NCI-H345 treated with DMSO at 0.1 percent for 48 hours (cell line): ENCODE data around the gene PRXL2A.

ENCODE experiments used
- DNase-seq: peaks from one replicate; lab custom pipeline; 2025; ENCODE audit not compliant: unreplicated experiment; lab: John Stamatoyannopoulos, UW

Gene PRXL2A

GRCh38 chr10:80460399-80461207 lies 52.3 kb downstream of the PRXL2A start:
- peak; percentile 64 for DNase-seq

- DNase-seq = no peak
Observed at GRCh38 chr10:80461208-80462183, 53.1 kb downstream of the PRXL2A start.

GRCh38 chr10:80462299-80462980 lies 54.1 kb downstream of the PRXL2A start:
- DNase-seq = no peak

DNA sequence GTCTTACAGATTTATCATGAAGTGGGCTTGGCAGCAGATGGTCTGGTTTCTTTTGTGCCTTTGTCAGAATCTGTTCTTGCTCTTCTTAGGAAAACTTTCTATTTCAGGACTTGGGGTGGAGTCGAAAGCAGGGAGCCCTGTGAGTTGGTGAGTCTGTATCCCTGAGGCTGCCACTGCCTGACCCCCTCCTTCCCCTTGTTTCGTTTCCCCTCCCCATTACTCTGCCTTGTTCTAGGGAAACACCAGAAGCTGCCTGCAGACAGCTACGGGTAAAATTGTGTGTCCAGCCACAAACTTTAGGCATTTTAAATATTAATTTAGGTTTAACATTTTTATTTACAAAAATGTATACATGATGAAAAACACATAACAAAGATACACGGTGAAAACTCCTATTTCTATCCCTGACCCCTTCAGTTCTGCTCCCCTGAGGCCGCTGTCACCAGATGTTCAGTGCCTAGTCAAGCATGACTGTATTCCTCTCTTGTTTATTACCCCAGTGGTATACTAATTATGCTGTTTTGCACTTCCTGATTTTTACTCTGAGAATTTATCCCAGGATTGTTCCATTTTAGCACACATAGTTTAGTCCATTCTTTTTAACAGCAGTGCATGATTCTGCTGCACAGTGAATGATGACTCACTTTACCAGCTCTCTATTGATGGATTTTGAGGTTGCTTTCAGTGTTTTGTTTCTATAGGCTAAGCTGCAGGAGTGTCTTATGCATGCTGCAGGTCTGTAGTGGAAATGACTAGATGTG lies 54.8 kb downstream of the PRXL2A start:
- no peak for DNase-seq

DNA sequence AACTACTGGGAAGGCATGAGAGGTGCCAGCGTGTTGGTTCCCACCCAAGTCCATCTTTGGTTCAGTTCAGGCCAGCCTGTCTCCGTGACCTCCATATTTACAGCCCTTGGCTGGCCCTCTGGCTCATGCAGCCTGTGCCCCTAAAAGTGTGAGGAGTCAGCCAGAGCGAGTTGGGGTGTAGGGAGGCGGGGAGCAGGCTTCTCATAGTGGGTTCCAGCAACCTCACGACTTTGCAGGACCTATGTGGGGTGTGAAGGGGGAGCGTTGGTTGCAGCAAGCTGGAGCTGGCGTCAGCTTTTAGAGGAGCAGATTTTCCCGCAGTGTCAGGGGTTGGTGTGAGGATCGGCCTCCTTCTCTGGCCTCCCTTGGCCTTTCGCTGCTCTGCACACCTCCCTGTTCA lies 55.5 kb downstream of the PRXL2A start:
- DNase-seq = no peak

DNA sequence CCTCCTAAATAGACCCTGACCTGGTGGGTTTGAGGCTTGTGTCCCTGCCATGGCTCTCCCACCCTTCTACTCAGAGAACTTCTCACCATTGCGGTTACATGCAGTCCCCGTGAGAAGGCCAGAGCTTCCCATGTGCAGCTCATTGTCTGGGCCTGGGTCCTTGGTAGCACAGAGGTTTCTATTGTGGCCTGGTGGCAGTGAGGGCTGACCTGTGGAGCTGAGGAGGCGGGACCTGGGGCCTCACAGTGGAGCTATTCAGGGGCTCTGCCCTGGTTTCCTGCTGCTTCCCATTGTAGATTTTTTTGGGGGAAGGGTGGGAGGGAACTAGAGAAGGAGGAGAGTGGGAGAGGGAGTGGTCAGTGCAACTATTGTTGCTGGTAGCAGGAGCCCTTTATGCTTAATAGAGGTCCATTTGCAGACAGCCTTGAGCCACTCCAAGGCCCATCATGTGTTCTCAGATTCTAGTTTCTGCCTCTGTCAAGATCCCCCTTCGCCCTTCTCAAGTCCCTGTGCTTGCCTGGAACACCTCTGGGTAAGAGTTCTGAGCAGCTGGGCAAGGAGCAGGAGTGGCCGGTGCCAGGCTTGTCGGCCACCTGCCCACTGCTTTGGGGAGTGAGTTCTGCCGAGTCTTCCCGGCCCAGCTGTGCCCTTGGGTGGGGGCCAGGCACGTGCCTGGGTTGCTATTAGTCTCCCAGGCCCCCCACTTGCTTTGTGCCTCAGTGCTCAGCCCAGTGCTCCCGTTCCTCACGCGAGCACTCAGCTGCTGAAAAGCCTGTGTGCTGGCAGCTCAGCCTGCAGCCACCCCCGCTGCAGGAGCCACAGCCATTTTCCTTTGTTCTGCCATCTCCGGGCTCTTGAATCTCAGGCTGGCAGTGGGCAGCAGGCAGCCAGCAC lies 56.5 kb downstream of the PRXL2A start:
- peak; percentile 35 for DNase-seq

DNA sequence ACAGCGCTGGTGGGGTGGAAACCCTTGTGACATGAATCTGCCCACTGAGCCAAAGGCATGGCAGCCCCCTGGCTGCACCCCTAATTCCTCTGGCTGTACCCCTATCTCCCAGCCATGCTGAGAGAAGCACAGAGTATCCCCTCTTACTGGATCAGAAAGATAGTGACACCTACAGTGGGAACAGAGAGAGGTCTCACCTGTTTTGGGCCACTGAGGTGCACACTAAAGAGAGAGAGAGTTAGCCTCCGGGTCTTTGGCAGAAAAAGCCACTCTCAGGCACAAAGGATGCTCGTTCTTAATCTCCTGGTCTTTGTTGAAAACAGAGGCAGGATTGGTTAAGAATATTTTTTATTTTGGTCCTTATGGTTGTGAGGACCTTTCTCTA lies 57.1 kb downstream of the PRXL2A start:
- DNase-seq = no peak

DNA sequence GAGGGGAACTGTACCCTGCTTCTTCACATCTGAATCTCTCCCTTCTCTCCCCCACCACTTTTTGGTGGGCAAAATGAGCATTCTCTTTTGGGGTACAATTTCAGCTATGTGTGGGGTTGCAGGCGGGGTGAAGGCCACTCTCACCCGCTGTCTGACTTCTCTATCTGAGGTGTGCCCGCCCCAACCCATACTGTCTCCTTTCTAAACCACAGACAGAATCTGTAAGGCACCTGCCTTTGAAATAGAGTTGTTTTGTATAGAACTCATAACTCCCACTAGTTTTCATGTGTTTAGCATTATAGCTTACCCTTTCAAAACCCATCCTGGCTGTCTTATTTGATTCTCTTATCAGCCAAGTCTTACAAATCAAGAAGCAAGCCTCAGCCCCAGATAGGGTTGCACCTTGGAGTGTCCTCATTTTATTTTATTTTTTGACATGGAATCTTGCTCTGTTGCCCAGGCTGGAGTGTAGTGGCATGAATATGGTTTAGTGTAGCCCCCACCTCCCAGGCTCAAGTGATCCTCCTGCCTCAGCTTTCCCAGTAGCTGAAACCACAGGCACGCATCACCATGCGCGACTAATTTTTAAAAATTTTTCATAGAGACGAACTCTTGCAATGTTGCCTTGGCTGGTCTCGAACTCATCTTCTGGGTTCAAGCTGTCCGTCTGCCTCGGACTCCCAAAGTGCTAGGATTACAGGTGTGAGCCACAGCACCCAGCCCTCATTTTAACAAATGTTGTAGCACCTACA lies 57.7 kb downstream of the PRXL2A start:
- DNase-seq = no peak

DNA sequence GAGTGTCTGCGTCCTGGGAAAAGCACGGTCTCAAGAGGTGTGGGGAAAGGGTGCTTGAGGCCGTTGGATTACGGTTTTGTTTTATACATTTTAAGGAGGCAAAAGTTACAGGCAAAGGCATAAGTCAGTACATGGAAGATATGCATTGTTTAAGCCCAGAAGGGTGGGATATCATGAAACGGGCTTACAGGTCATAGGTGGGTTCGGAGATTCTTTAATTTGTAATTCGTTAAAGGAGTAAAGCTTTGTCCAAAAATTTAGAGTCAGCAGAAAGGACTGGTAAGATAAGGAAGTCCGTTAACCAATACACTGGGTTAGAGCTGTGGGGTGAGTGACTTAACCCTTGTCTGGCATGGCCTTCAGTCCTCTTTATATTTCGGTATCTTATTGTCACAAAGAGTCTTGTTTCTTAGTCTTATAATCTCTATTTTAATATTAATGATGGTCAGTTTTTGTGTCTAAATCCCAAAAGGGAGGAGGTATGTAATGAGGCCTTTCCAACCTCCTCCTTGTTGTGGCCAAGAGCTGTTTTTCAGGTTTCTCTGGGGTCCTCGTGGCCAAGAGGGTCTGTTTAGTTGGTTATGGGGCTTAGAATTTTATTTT lies 58.5 kb downstream of the PRXL2A start:
- DNase-seq = no peak

DNA sequence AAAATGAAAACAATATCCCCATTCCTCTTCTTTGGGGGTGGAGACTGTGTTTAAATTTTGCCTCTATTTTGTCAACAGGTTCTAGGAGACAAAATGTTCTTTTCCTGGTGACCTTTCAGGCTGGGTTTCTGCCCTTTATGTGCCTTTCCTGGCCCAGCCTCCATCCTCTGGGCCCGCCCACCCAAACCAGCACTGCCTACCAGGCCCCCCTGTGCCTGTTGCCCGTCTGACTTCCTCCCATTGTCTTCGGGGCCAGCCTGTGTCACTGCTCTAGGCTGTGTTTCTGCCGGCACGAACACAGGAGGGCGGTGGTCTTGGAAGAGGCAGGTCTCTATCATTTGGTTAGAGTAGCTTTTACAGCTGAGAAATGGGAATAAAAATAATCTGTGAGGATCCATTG lies 59.7 kb downstream of the PRXL2A start:
- no peak for DNase-seq

- no peak for DNase-seq
Observed at GRCh38 chr10:80468806-80469421, 60.6 kb downstream of the PRXL2A start.

- no peak for DNase-seq
Observed at GRCh38 chr10:80470266-80470665, 61.9 kb downstream of the PRXL2A start.

DNA sequence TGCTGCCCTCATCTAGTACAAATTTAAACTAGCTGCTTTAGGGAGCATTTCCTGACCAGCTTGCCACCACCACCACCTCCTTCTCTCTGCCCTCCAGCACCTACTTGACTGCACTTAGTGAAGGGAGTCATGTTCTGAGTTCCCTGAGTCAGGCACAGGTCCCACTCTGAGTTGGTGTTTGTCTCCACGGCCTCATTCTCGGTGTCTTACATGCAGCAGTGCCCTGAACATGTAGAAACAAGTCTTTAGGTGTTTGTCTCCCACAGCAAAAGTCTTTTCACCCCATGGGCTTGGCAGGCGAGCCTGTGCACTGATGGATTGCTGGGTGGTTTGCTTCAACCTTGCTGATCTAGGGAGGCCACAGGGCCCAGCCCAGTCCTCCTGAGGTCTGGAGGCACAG lies 62.6 kb downstream of the PRXL2A start:
- DNase-seq = no peak

DNA sequence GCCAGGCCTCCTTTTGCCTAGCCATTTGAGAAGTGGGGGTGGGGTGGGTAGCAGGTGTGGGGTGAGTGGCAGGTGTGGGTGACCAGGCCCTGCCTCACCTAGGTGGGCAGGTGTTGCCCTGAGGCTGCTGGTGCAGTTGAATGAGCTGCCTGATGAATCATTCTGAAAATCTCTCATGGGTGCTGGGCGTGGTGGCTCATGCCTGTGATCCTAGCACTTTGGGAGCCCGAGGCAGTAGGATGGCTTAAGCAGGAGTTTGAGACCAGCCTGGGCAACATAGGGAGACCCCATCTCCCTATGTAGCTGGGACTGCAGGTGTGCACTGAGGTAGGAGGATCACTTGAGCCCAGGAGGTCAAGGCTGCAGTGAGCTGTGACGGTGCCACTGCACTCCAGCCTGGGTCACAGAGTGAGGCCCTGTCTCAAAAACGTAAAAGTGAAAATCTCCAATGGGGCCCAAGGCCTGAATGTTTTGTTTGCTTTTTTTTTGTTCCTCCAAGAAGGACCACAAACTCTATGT lies 63.4 kb downstream of the PRXL2A start:
- no peak for DNase-seq

- no peak for DNase-seq
Observed at GRCh38 chr10:80472234-80473095, 64.1 kb downstream of the PRXL2A start.

GRCh38 chr10:80473096-80473657 lies 64.8 kb downstream of the PRXL2A start:
- DNase-seq = no peak
